Keratinocyte (primary cell): Measurements from ENCODE around the gene OASL. TPM values are rescaled to one million over a fixed set of nuclear protein-coding genes. Genes with fewer than 3 reads are reported as not detected.

Experiments
- DNase-seq: peaks from one replicate; pipeline ENCODE4 v3.0.0-alpha.2; 2011; ENCODE audit warnings: low read depth, missing footprints, low spot score
- FAIRE-seq: peaks from 2 replicates; lab custom pipeline; 2011; peaks lifted over from hg19 to GRCh38; lab: Jason Lieb, UNC
- H2AFZ ChIP-seq: 2 replicates; pipeline ENCODE4 v1.6.0; 2012; ENCODE audit warnings: low read length, control low read depth, inconsistent platforms; ENCODE audit not compliant: control insufficient read depth
- H3K27ac ChIP-seq: 2 replicates; pipeline ENCODE4 v1.5.1; 2011; ENCODE audit warnings: low read length; ENCODE audit not compliant: control insufficient read depth, insufficient read depth
- H3K27me3 ChIP-seq: 3 replicates; pipeline ENCODE4 v1.6.0; 2011; ENCODE audit warnings: low read length; ENCODE audit not compliant: control insufficient read depth, insufficient read depth; ENCODE audit errors: extremely low read depth
- H3K36me3 ChIP-seq, 2 experiments: 2 replicates in 1 of 2; 3 replicates in 1 of 2; pipeline ENCODE4 v1.5.1; 2011; ENCODE audit warnings: low read length in 2 of 2, mild to moderate bottlenecking in 1 of 2; ENCODE audit not compliant: control insufficient read depth in 2 of 2, insufficient read depth in 2 of 2; ENCODE audit errors: extremely low read depth in 1 of 2
- H3K4me1 ChIP-seq: 3 replicates; pipeline ENCODE4 v1.5.1; 2011; ENCODE audit warnings: low read length; ENCODE audit not compliant: control insufficient read depth, insufficient read depth; ENCODE audit errors: extremely low read depth
- H3K4me2 ChIP-seq: 3 replicates; pipeline ENCODE4 v1.6.0; 2011; ENCODE audit warnings: low read depth, low read length; ENCODE audit not compliant: control insufficient read depth, insufficient read depth; ENCODE audit errors: extremely low read depth
- H3K4me3 ChIP-seq, 3 experiments: fragments of 200-600 bp in 1 of 3; sonication (generic) in 1 of 3; 2 replicates in 2 of 3; 3 replicates in 1 of 3; pipeline ENCODE4 v1.5.1; 2011 to 2016; ENCODE audit warnings: low read length in 3 of 3, mild to moderate bottlenecking in 3 of 3, control low read depth in 2 of 3, inconsistent platforms in 1 of 3, low read depth in 1 of 3, mixed read lengths in 1 of 3, mixed run types in 1 of 3, moderate library complexity in 1 of 3; ENCODE audit not compliant: control insufficient read depth in 2 of 3, insufficient read depth in 2 of 3; ENCODE audit errors: extremely low read depth in 1 of 3
- H3K79me2 ChIP-seq: 2 replicates; pipeline ENCODE4 v1.6.0; 2012; ENCODE audit warnings: low read length; ENCODE audit not compliant: control insufficient read depth, insufficient read depth
- H3K9ac ChIP-seq: 3 replicates; pipeline ENCODE4 v1.6.0; 2011; ENCODE audit warnings: low read length; ENCODE audit not compliant: control insufficient read depth, insufficient read depth; ENCODE audit errors: extremely low read depth
- H3K9me1 ChIP-seq: 3 replicates; pipeline ENCODE4 v1.6.0; 2011; ENCODE audit warnings: low read length; ENCODE audit not compliant: control insufficient read depth, insufficient read depth; ENCODE audit errors: extremely low read depth
- H3K9me3 ChIP-seq: 2 replicates; pipeline ENCODE4 v1.5.1; 2012; ENCODE audit warnings: low read depth, low read length; ENCODE audit not compliant: control insufficient read depth
- H4K20me1 ChIP-seq: 3 replicates; pipeline ENCODE4 v1.6.0; 2011; ENCODE audit warnings: low read length; ENCODE audit not compliant: control insufficient read depth, insufficient read depth; ENCODE audit errors: extremely low read depth
- CTCF ChIP-seq, 3 experiments: IDR thresholded peaks in 1 of 3; conservative IDR thresholded peaks in 1 of 3; optimal IDR thresholded peaks in 1 of 3; 2 replicates in 2 of 3; 3 replicates in 1 of 3; pipeline versions ENCODE3 to v1.5.1; 2011; ENCODE audit warnings: low read length in 3 of 3, mild to moderate bottlenecking in 3 of 3, moderate library complexity in 2 of 3, control low read depth in 1 of 3, inconsistent platforms in 1 of 3; ENCODE audit not compliant: insufficient read depth in 2 of 3; ENCODE audit errors: extremely low read depth in 1 of 3
- EZH2 ChIP-seq: IDR thresholded peaks from one replicate; pipeline ENCODE4 v1.6.1; 2012; ENCODE audit warnings: inconsistent platforms, mild to moderate bottlenecking, low read length, moderate library complexity
- dilution Hi-C: fragments of 300-500 bp; cut with MboI; formaldehyde crosslinking; loops from one replicate; pipeline ENCODE4 v1.7.0; 2020; ENCODE audit warnings: low sequenced_read_pairs; ENCODE audit not compliant: extremely low pct_ligation_motif_present
- polyA plus RNA-seq, 5 experiments: library from polyadenylated mRNA; depleted of rRNA in 3 of 5; stranded (reverse) in 3 of 5; stranded (forward) in 1 of 5; unstranded in 1 of 5; fragments of >200 nt; gene quantifications; 1 replicate in 1 of 5; 2 replicates in 3 of 5; 3 replicates in 1 of 5; pipeline versions ENCODE4 v1.2.1 to v1.2.3, GENCODE V29; 2011 to 2012; ENCODE audit warnings: missing spikeins in 2 of 5, low read depth in 1 of 5, low replicate concordance in 1 of 5

OASL gene
- polyA plus RNA-seq, 1 donor (not counting 4 experiments of a cell fraction or from before 2014, with no cell fraction given), result 3.6 TPM

DNA sequence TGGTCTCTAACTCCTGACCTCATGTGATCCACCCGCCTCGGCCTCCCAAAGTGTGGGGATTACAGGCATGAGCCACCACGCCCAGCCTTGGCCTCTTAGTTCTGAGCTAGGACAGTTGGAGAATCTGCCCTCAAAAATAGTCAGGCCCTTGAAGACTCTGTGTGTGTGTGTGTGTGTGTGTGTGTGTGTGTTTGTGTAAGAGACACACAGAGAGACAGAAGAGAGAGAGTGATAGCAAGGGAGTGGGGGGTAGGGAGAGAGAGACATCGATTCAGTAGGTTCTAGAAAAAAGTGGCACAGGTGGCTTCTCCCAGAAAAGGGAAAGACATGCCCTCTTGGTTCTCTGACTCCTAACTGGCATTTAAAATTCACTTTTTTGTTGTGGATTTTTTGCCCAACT lies 55.3 kb downstream of the OASL start:
- Histone ChIP-seq H2AFZ (no peak overlapping the region), H3K9ac (no peak overlapping the region), H3K9me1 (no peaks in the 10 kb centered on the region), H3K4me3 (no peak overlapping the region), H3K9me3 (no peaks in the 10 kb centered on the region), H3K27me3 (no peaks in the 10 kb centered on the region), H4K20me1 (no peaks in the 10 kb centered on the region), H3K79me2 (no peaks in the 10 kb centered on the region), H3K4me2 (no peak overlapping the region), H3K27ac (no peak overlapping the region), H3K36me3 (no peaks in the 10 kb centered on the region), H3K4me1 (no peaks in the 10 kb centered on the region)
- no peak for TF ChIP-seq EZH2
- TF ChIP-seq CTCF (optimal IDR thresholded peaks at IDR 0.05 in 1 of 3, IDR thresholded peaks at IDR 0.05 in 1 of 3, conservative IDR thresholded peaks at IDR 0.05 in 1 of 3; ENCODE audit: extremely low read depth in 1 of 3, insufficient read depth in 2 of 3, low read length in 3 of 3), result no peak
- dilution Hi-C loops, result no loop called here
- no peak for FAIRE-seq
- DNase-seq, result no peak

DNA sequence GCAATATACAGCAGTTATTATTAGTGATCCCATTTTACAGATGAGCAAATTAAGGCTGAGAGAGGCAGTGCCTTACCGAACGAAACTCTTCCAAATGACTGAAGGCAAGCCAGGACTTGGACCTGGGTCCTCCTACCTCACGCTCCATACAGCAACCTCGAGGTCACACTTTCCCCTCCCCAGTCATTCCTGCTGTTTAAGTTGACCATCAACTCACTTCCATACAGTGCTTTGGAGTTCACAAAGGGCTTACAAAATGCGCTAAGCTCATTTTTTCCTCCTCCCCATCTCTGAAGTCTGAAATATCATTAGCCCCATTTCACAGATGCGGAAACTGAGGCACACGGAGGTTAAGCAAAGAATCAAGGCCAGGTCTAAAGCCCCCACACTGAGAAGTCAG lies 56.4 kb downstream of the OASL start:
- DNase-seq (no peak), FAIRE-seq (no peak)
- TF ChIP-seq CTCF (optimal IDR thresholded peaks at IDR 0.05 in 1 of 3, IDR thresholded peaks at IDR 0.05 in 1 of 3, conservative IDR thresholded peaks at IDR 0.05 in 1 of 3; ENCODE audit: extremely low read depth in 1 of 3, insufficient read depth in 2 of 3, low read length in 3 of 3) (no peak), EZH2 (no peak)
- Histone ChIP-seq H3K9ac (no peak overlapping the region), H3K4me1 (no peaks in the 10 kb centered on the region), H3K9me3 (no peaks in the 10 kb centered on the region), H4K20me1 (no peaks in the 10 kb centered on the region), H3K79me2 (no peaks in the 10 kb centered on the region), H3K4me2 (no peak overlapping the region), H3K36me3 (no peaks in the 10 kb centered on the region), H3K4me3 (no peak overlapping the region), H3K27ac (no peak overlapping the region), H2AFZ (no peak overlapping the region), H3K27me3 (no peaks in the 10 kb centered on the region), H3K9me1 (no peaks in the 10 kb centered on the region)
- dilution Hi-C loops, result no loop called here
